Spleen (tissue), 11 donors: Measurements from ENCODE around the gene SYNGR1. TPM values are rescaled to one million over a fixed set of nuclear protein-coding genes. Genes with fewer than 3 reads are reported as not detected.
A peak's percentile ranks its signal among the peaks of the same experiment; 100 is the strongest.

ENCODE experiments used
- DNase-seq: peaks from one replicate; pipeline ENCODE4 v3.0.0-alpha.2; 2020
- H3K27ac ChIP-seq, 8 donors: fragments of 200-600 bp; sonication (generic) in 7 of 8; 1 replicate in 4 of 8; 2 replicates in 4 of 8; pipeline versions ENCODE4 v1.5.0 to v1.8.0; 2016 to 2021; ENCODE audit warnings: inconsistent platforms in 4 of 8, mild to moderate bottlenecking in 4 of 8, moderate library complexity in 1 of 8
- H3K27me3 ChIP-seq, 7 donors: fragments of 200-600 bp; sonication (generic) in 6 of 7; replicated peaks in 1 of 7; 1 replicate in 4 of 7; 2 replicates in 3 of 7; pipeline versions ENCODE4 v1.5.0 to v1.8.0; 2016 to 2021; ENCODE audit warnings: inconsistent platforms in 3 of 7, mild to moderate bottlenecking in 1 of 7
- H3K36me3 ChIP-seq, 6 donors: fragments of 200-600 bp; sonication (generic) in 5 of 6; 1 replicate in 4 of 6; 2 replicates in 2 of 6; pipeline versions ENCODE4 v1.5.0 to v1.8.0; 2016 to 2021; ENCODE audit warnings: inconsistent platforms in 2 of 6
- H3K4me1 ChIP-seq, 6 donors: fragments of 200-600 bp; sonication (generic) in 5 of 6; 1 replicate in 3 of 6; 2 replicates in 3 of 6; pipeline versions ENCODE4 v1.5.0 to v1.8.0; 2016 to 2021; ENCODE audit warnings: inconsistent platforms in 3 of 6
- H3K4me3 ChIP-seq, 8 donors: fragments of 200-600 bp; sonication (generic) in 7 of 8; 1 replicate in 4 of 8; 2 replicates in 4 of 8; pipeline versions ENCODE4 v1.5.0 to v1.8.0; 2016 to 2021; ENCODE audit warnings: inconsistent platforms in 4 of 8, mild to moderate bottlenecking in 4 of 8, moderate library complexity in 2 of 8
- H3K9me3 ChIP-seq, 8 donors: fragments of 200-600 bp; sonication (generic) in 7 of 8; 1 replicate in 4 of 8; 2 replicates in 4 of 8; pipeline versions ENCODE4 v1.5.0 to v1.8.0; 2016 to 2021; ENCODE audit warnings: inconsistent platforms in 4 of 8
- POLR2A ChIP-seq, 3 donors: fragments of 450-650 bp; IDR thresholded peaks; one replicate each; pipeline ENCODE4 v1.5.1; 2017; ENCODE audit warnings: antibody characterized with exemption in 3 of 3, mild to moderate bottlenecking in 1 of 3
- POLR2AphosphoS5 ChIP-seq, 3 donors: sonication (generic); formaldehyde crosslinking; IDR thresholded peaks; one replicate each; pipeline ENCODE4 v1.5.1; 2017; ENCODE audit warnings: antibody characterized with exemption in 3 of 3
- WGBS, 5 donors: extraction: QIAGEN DNeasy Blood & Tissue Kit in 3 of 5; methylation state at CpG; one replicate each; pipeline versions ENCODE4 v1.1.5 to v1.1.7; 2013 to 2018; 5-methylcytosine and 5-hydroxymethylcytosine counted together
- intact Hi-C: fragments of 100-400 bp; cut with DNase I; formaldehyde crosslinking; loops from one replicate; pipeline ENCODE4 v1.15.0; 2023; ENCODE audit warnings: low total_unique reads
- polyA plus RNA-seq, 3 donors: library from polyadenylated mRNA; stranded (reverse); fragments of 200-250 nt; gene quantifications; one replicate each; pipeline ENCODE4 v1.2.1, GENCODE V29; 2013
- total RNA-seq, 7 donors: library from RNA; depleted of rRNA in 3 of 7; stranded (reverse); fragments of >200 nt in 3 of 7; fragmentation: NEBNext Ultra II Directional in 4 of 7; extraction: Animal tissue kit (Norgen Biotek cat#: 25700) in 4 of 7; gene quantifications; one replicate each; pipeline versions ENCODE4 v1.1.0 to v1.2.1, GENCODE V29; 2016 to 2021
- TF ChIP-seq, protein P1 (sequence below), 11 experiments: fragments of 200-600 bp in 7 of 11; fragments of 450-650 bp in 4 of 11; sonication (generic) in 4 of 11; IDR thresholded peaks in 8 of 11; conservative IDR thresholded peaks in 3 of 11; 1 replicate in 7 of 11; 2 replicates in 4 of 11; pipeline versions ENCODE4 v1.4.0 to v1.8.0; 2016 to 2021; ENCODE audit warnings: antibody characterized with exemption in 11 of 11, inconsistent platforms in 4 of 11, mild to moderate bottlenecking in 1 of 11
- donor health status: healthy with polysubstance abuse.
- donor health status: DM: no; HTN: no; CAD: no; lungs with moderate emphysema.
- donor health status: DM: no; HTN: no; CAD: no.
- donor health status: Bipolar disorder and iron deficiency.
- donor health status: healthy.
- donor health status: DM: no; HTN: no; CAD: no.
- donor health status: DM: yes; HTN: yes; CAD: no.

The SYNGR1 gene
- total and polyA plus RNA-seq, 10 donors, result 8.0 to 35.1 (median 13.3) TPM

DNA sequence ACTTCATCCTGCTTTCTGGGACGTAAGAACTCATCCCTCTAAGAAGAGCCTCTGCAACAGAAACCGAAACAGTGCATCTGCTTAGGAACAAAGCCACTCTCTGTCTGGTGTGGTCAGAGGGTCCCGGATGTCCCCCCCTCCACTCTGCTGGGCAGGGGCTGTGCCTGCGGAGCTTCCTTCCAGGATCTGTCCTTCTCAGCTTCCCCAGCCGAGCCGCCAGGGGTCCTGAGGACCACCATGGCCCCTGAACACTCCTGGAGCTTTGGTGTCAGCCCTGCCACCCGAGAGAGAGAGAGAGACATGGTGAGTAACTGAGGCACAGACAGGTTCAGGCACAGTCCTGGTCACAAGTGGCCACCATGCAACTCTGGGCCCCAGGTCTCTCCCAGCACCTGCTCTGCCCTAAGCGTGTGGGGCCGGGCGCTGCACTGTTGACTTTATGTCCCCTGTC, 82.6 kb downstream of the SYNGR1 start:
- TF ChIP-seq, protein P1, sequence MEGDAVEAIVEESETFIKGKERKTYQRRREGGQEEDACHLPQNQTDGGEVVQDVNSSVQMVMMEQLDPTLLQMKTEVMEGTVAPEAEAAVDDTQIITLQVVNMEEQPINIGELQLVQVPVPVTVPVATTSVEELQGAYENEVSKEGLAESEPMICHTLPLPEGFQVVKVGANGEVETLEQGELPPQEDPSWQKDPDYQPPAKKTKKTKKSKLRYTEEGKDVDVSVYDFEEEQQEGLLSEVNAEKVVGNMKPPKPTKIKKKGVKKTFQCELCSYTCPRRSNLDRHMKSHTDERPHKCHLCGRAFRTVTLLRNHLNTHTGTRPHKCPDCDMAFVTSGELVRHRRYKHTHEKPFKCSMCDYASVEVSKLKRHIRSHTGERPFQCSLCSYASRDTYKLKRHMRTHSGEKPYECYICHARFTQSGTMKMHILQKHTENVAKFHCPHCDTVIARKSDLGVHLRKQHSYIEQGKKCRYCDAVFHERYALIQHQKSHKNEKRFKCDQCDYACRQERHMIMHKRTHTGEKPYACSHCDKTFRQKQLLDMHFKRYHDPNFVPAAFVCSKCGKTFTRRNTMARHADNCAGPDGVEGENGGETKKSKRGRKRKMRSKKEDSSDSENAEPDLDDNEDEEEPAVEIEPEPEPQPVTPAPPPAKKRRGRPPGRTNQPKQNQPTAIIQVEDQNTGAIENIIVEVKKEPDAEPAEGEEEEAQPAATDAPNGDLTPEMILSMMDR (IDR thresholded peaks at IDR 0.05 in 8 of 11, conservative IDR thresholded peaks at IDR 0.05 in 3 of 11), result no peak
- TF ChIP-seq POLR2A (IDR thresholded peaks at IDR 0.05) (no peak), POLR2AphosphoS5 (IDR thresholded peaks at IDR 0.05) (no peak)
- Histone ChIP-seq H3K27ac (peak overlapping the region; percentile 76 to 91 (median 84)), H3K4me1 (peaks cover 13 to 74% (median 41%) of the 10 kb centered on the region in 6 donors), H3K4me3 (no peak overlapping the region), H3K27me3 (no peaks in the 10 kb centered on the region), H3K36me3 (peaks cover 0 to 75% (median 47%) of the 10 kb centered on the region in 6 donors), H3K9me3 (no peaks in the 10 kb centered on the region)
- 53 to 76% (median 73%) methylated on average over 6 to 10 of the region's 10 CpGs for WGBS, 5 donors
- peak; percentile 65 for DNase-seq
- intact Hi-C loops, result no loop called here

DNA sequence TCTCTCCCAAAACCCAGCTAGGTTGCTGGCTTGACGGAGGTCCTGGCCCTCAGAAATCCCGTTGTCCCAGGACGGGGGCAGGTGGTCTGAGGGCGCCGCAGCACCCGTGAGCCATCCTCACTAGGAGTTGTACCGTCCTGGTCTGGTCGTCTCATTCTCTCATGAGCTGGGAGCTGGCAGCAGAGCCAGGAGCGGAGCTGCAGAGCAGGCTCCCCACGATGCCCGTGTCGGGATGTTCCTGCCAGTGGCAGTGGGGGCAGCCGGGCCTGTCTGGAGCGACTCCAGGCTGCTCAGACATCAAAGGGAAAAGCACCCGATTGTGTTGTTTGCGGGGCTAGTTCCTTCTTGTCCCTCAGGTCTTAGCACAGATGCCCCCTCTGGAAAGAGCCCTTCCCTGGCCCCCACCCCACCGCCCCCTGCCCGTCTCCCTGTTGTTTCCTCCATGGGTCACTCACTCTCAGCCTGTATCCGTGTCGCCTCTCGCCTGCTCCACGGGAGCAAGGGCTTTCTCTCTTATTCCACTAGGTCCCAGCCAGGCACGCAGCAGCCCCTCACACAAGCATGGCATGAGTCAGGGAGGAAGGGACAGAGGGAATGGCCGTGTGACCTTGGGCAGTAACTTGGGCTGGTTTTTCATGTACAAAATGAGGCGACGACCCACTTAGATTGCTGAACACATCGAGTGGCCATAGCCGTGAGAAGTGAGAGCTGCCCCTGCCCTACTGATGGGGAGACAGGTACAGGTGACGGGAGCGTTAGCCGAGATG, 83.9 kb downstream of the SYNGR1 start:
- no peaks in the 10 kb centered on the region for H3K27me3 ChIP-seq
- WGBS, 5 donors, result 86 to 92% (median 89%) methylated on average over 22 to 31 of the region's 31 CpGs
- peaks cover 18 to 84% (median 48%) of the 10 kb centered on the region in 6 donors for H3K4me1 ChIP-seq
- H3K4me3 ChIP-seq, result no peak overlapping the region
- TF ChIP-seq, protein P1 (IDR thresholded peaks at IDR 0.05 in 8 of 11, conservative IDR thresholded peaks at IDR 0.05 in 3 of 11), result no peak
- TF ChIP-seq POLR2AphosphoS5 (IDR thresholded peaks at IDR 0.05) (peak in 1 of 3 donors; percentile 31), POLR2A (IDR thresholded peaks at IDR 0.05) (no peak)
- H3K36me3 ChIP-seq, result peaks cover 0 to 63% (median 35%) of the 10 kb centered on the region in 6 donors
- DNase-seq, result no peak
- intact Hi-C loops, result no loop called here
- H3K9me3 ChIP-seq, result no peaks in the 10 kb centered on the region
- H3K27ac ChIP-seq, result peak overlapping the region in 5 of 8 donors; percentile 83 to 91 (median 85)

DNA sequence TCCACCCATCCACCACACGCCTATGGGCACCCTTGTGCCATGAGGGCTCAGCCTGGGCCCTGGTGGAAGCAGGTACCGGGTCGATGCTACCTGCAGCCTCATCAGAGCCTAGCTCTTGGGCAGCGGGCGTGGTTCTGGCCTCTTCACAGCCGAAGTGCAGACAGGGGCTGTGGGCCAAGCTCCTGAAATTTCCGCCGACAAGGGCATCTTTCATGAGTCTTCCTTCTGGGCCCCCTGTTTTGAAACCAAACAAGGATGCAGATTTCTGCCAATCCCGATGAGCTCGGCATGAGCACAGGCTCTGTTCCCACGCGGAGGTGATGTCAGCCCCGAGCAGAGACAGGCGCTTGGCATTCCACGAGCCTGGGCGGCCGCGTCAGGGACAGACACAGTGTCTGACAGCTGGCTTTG, 84.5 kb downstream of the SYNGR1 start:
- no peak for DNase-seq
- intact Hi-C loops, result no loop called here
- peaks cover 18 to 83% (median 46%) of the 10 kb centered on the region in 6 donors for H3K4me1 ChIP-seq

More for the DNA sequence above, 84.5 kb downstream of the SYNGR1 start:
- WGBS, 5 donors, result 83 to 95% (median 91%) methylated on average over 11 to 18 of the region's 18 CpGs
- H3K27me3 ChIP-seq, result no peaks in the 10 kb centered on the region
- peak overlapping the region in 1 of 8 donors; percentile 87 for H3K27ac ChIP-seq
- H3K9me3 ChIP-seq, result no peaks in the 10 kb centered on the region
- no peak overlapping the region for H3K4me3 ChIP-seq
- TF ChIP-seq, protein P1 (IDR thresholded peaks at IDR 0.05 in 8 of 11, conservative IDR thresholded peaks at IDR 0.05 in 3 of 11), result no peak
- TF ChIP-seq POLR2AphosphoS5 (IDR thresholded peaks at IDR 0.05) (no peak), POLR2A (IDR thresholded peaks at IDR 0.05) (no peak)
- H3K36me3 ChIP-seq, result peaks cover 0 to 57% (median 31%) of the 10 kb centered on the region in 6 donors
